IPS-18a (cell line): ENCODE data around the gene DICER1.

Experiments used
- H3K27ac ChIP-seq: one replicate; pipeline ENCODE4 v1.5.1; 2013; ENCODE audit warnings: low read length
- H3K27me3 ChIP-seq: one replicate; pipeline ENCODE4 v1.6.1; 2013; ENCODE audit warnings: mild to moderate bottlenecking, low read length; ENCODE audit not compliant: control insufficient read depth, insufficient read depth
- H3K36me3 ChIP-seq: one replicate; pipeline ENCODE4 v1.6.1; 2013; ENCODE audit warnings: low read depth, low read length; ENCODE audit not compliant: control insufficient read depth
- H3K4me1 ChIP-seq: one replicate; pipeline ENCODE4 v1.6.1; 2013; ENCODE audit warnings: low read depth, low read length; ENCODE audit not compliant: control insufficient read depth
- H3K4me3 ChIP-seq: one replicate; pipeline ENCODE4 v1.5.1; 2013; ENCODE audit warnings: low read length
- H3K9ac ChIP-seq: one replicate; pipeline ENCODE4 v1.6.1; 2013; ENCODE audit warnings: mild to moderate bottlenecking, low read length, moderate library complexity
- H3K9me3 ChIP-seq: one replicate; pipeline ENCODE4 v1.6.1; 2013; ENCODE audit warnings: low read depth, low read length; ENCODE audit not compliant: control insufficient read depth

DICER1 gene

GRCh38 chr14:95040708-95041476, 116.4 kb downstream of the DICER1 start:
- H3K36me3 ChIP-seq = no peaks in the 10 kb centered on the region
- H3K4me3 ChIP-seq = no peak overlapping the region
- no peaks in the 10 kb centered on the region for H3K9me3 ChIP-seq
- no peak overlapping the region for H3K27ac ChIP-seq
- H3K27me3 ChIP-seq = peaks cover 4% of the 10 kb centered on the region
- peaks cover 9% of the 10 kb centered on the region for H3K4me1 ChIP-seq
- no peak overlapping the region for H3K9ac ChIP-seq

- H3K27ac ChIP-seq = no peak overlapping the region
- H3K4me1 ChIP-seq = peaks cover 2% of the 10 kb centered on the region
- peaks cover 4% of the 10 kb centered on the region for H3K27me3 ChIP-seq
- H3K9ac ChIP-seq = no peak overlapping the region
- no peak overlapping the region for H3K4me3 ChIP-seq
- no peaks in the 10 kb centered on the region for H3K36me3 ChIP-seq
- no peaks in the 10 kb centered on the region for H3K9me3 ChIP-seq
These were observed 117.4 kb downstream of the DICER1 start for GRCh38 chr14:95039993-95040348.

GRCh38 chr14:95039259-95039992, 117.9 kb downstream of the DICER1 start:
- Histone ChIP-seq H3K27ac (no peak overlapping the region), H3K9me3 (no peaks in the 10 kb centered on the region), H3K27me3 (peaks cover 4% of the 10 kb centered on the region)

GRCh38 chr14:95038521-95039250, 118.6 kb downstream of the DICER1 start:
- Histone ChIP-seq H3K36me3 (no peaks in the 10 kb centered on the region), H3K27me3 (peaks cover 4% of the 10 kb centered on the region), H3K4me3 (no peak overlapping the region), H3K4me1 (no peaks in the 10 kb centered on the region), H3K27ac (no peak overlapping the region), H3K9me3 (no peaks in the 10 kb centered on the region), H3K9ac (no peak overlapping the region)

More at GRCh38 chr14:95039259-95039992, 117.9 kb downstream of the DICER1 start:
- H3K4me1 ChIP-seq = no peaks in the 10 kb centered on the region
- H3K4me3 ChIP-seq = no peak overlapping the region
- H3K9ac ChIP-seq = no peak overlapping the region
- H3K36me3 ChIP-seq = no peaks in the 10 kb centered on the region

- H3K4me1 ChIP-seq = no peaks in the 10 kb centered on the region
- peaks cover 2% of the 10 kb centered on the region for H3K9me3 ChIP-seq
- no peaks in the 10 kb centered on the region for H3K27me3 ChIP-seq
- H3K27ac ChIP-seq = no peak overlapping the region
- H3K9ac ChIP-seq = no peak overlapping the region
- no peaks in the 10 kb centered on the region for H3K36me3 ChIP-seq
- H3K4me3 ChIP-seq = no peak overlapping the region
These were observed 120.1 kb downstream of the DICER1 start for GRCh38 chr14:95037273-95037672.
